Mesenteric fat pad (tissue), 1 donor: ENCODE measurements around the gene NUP62. TPM values are rescaled to one million over a fixed set of nuclear protein-coding genes. Genes with fewer than 3 reads are reported as not detected.

Source experiments
- DNase-seq: peaks from one replicate; pipeline ENCODE4 v3.0.0-alpha.2; 2020; ENCODE audit warnings: low spot score
- total RNA-seq: library from RNA; stranded (reverse); fragmentation: NEBNext Ultra II Directional; extraction: Animal tissue kit (Norgen Biotek cat#: 25700); gene quantifications from one replicate; pipeline ENCODE4 v1.2.1, GENCODE V29; 2021
- donor health status: DM: yes; HTN: yes; CAD: no.

Gene NUP62
- total RNA-seq, 1 donor from 2014 or later: 34.5 TPM

GRCh38 chr19:49870309-49870901, 58.9 kb downstream of the NUP62 start:
- DNase-seq: no peak

- peak; percentile 98 for DNase-seq
Observed at GRCh38 chr19:49869484-49870308, 59.6 kb downstream of the NUP62 start.

GRCh38 chr19:49869009-49869483, 60.3 kb downstream of the NUP62 start:
- no peak for DNase-seq

GRCh38 chr19:49866933-49867782, 62.1 kb downstream of the NUP62 start, which contains the start of gene PNKP:
TSS of gene PNKP (minus strand) at chr19:49867576. CDS start at chr19:49867204, 372 bp downstream.
- DNase-seq: peak; percentile 98

DNA sequence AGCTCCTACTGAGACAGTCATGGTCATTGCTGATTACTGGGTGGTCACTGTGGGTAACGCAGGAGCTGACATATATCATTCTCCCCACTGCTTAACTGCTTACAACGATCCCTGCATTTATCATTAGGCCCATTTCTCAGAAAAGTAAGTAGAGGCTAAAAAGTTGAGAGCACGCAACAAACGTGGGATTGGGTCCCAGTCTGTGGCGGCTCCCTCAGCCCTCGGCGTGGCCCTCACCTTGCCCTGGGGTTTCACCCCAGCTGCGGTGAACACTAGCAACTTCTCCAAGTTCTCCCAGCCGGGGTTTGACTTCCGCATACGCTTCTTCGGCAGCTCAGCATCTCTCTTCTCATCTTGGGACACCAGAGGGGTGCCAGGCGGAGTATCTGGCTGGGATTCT, 64.4 kb downstream of the NUP62 start:
- no peak for DNase-seq

DNA sequence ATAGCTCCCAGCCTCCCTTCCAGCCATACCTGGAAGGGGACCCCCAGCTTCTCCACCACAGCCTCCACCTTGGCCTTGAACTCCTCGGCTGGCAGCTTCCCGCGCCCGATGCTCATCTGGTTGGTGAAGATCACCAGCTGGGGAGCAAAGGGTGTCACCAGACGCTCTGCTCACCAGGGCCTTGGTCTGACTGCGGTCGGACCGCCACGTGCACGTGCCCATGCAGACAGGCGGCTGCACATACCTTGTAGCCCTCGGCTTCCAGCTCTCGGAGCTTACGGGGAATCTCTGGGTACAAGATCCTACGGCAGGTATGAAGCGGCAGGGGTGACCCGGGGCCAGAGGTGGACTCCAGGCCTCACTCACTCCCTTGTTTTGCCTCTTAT, 65.4 kb downstream of the NUP62 start:
- no peak for DNase-seq

- DNase-seq: no peak
Observed at GRCh38 chr19:49863254-49863934, 65.9 kb downstream of the NUP62 start.

DNA sequence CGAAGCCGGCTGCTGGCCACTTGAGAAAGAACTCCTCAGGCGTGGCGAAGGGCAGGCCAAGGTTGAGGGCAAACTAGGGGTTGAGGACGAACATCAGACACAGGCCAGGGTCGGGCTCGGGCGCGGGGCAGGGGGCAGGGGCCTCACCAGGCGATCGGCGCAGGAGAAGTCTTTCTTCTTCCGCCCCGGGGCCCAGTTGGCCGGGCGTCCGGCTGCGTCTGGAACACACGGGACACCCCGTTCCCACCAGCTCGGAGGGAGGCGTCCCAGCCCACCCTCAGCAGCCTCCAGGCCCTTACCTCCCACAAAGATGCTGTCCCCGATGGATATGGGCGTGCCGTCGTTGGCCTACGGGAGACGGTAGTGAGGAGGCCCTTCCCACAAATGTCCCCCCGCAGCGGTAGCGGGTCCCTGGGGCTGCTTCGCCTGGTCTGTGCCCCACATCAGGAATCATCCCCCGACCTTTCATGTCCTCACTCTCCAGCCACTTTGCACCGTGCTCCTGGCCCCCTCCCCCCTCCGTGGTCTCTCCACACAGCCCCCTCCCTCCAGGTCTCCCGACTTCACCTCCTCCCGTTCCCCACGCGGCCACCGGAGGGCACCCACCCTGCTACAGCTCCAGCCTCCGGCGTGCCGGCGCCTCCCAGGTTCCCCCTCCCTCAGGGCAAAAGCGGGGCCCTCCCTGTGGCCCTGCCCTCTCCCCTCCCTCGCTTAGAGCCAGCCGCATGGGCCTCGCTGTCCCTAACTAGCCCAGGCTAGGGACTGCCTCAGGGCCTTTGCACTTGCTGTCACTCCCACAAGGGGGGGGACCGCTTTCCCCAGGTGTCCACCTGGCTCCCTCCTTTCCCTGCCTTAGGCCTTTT, 66.7 kb downstream of the NUP62 start:
- DNase-seq: no peak

DNA sequence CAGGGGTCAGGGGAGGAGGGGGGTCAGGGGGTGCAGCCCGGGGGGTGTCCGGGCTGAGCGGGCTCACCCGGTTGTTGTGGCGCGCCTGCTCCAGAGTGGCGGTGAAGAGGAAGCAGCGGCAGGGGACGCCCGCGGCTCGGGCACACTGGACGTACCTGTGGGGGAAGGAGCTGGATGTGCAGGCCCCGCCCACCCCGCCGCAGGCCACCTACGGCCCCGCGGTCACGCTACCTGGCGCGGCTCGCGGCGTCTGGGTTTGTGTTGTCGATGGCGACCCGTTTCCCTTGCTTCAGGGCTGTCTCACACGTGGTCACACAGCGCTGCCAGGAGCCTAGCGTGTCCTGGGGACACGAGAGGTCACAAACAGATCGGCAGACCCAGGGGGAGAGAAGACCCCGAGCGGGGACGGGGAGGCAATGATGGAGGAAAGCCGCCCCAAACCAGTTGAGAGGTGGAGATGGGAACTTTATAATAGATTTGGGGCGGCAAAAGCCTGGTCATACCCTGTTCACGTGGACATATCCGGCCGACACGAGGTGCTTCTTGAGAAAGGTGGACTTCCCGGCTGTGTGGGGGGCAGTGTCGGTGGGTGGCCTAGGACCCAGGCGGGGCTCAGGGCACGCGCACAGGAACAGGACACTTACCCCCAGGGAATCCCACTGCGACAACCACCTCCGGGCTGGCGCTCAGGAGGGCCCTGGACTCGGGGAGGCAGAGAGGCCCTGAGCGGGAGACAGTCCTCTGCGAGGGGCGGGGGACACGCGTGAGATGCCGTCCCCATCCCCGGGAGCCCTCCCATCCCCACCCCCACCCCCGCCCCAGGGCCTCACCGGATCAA, 67.5 kb downstream of the NUP62 start:
- DNase-seq: no peak

GRCh38 chr19:49861107-49861506, 68.2 kb downstream of the NUP62 start:
- DNase-seq: no peak

DNA sequence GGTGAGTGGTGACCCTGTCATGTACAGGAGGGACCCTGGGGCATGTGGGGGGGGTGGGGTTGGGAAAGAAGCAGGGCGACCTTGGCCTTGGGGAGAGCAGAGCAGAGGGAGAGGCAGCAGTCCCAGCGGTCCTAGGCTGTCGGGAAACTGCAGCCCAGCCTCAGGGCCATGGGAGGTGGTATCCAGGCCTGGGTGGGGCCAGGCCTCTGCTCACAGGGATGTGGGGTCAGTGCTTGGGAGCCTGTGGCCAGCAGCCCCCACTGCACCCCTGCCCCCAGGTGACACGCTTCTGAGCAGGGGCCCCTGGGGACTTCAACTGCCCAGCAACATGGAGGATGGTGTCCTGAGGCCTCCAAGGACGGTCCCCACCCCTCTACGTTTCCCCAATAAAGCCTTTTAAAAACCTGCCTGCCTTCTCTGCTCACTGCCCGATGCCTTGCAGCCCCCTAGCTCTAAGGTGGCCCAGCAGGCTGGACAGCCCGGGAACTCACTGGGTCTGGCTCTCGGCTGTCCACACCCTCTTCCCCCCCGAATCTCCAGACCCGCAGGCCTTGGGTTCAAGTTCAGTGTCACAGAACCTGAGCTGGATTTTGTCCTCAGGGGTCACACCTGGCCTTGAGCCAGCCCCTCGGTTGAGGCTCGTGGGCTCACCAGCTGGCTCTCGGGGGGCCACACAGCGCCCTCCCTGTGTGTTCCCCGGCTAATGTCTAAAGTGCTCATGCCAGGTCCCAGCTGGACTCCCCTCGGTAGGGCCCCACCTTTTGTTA, 68.8 kb downstream of the NUP62 start:
- DNase-seq: no peak

- DNase-seq: no peak
Observed at GRCh38 chr19:49859682-49860335, 69.5 kb downstream of the NUP62 start.

GRCh38 chr19:49858088-49858985, 71.0 kb downstream of the NUP62 start:
- DNase-seq: no peak

DNA sequence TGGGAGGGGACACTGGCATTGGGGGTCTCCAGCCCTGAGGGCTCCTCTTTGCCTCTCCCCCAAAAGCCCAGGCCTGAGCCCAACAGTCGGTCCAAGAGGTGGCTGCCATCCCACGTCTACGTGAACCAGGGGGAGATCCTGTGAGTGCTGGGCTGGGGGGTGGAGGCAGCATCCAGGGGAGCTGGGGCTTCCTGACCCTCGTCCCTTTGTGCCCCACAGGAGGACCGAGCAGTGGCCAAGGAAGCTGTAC, 71.5 kb downstream of the NUP62 start:
- no peak for DNase-seq

DNA sequence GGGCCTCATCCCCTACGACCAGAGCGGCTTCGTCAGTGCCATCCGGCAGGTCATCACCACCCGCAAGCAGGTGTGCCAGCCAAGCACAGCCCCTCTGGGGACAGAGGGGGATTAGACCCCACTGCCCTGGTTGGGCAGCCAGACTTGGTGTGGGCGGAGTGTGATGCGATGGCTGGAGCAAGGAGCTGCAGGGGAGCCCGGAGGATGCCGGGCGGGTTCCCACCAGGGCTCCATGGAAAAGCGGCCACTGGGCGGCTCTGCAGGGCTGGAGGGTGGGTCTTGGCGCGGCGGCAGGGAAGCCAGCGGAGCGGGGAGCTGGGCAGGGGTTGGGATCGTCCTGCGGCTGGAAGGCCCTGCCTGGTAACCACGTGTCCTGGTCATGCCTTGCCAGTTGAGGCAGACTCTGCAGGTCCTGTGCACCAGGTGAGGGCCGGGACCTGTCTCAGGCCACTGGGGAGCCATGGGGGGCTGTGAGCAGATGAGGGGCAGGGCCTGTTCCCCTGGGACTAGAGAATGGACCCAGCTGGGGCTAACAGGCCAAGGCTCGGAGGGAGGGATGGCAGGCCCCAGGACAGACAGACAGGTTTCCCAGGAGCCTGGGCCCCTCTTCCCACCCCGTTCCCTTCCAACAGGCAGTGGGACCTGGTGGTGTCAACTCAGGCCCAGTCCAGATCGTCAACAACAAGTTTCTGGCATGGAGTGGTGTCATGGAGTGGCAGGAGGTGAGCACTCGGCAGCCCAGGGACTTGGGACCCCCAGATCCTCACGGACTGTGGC, 72.1 kb downstream of the NUP62 start:
- DNase-seq: no peak
